ENCODE results near the gene DSTN. TPM values are rescaled to one million over a fixed set of nuclear protein-coding genes. Genes with fewer than 3 reads are reported as not detected.

The DSTN gene
- total and polyA plus RNA-seq, 2 donors, result 60.7 to 310 TPM

DNA sequence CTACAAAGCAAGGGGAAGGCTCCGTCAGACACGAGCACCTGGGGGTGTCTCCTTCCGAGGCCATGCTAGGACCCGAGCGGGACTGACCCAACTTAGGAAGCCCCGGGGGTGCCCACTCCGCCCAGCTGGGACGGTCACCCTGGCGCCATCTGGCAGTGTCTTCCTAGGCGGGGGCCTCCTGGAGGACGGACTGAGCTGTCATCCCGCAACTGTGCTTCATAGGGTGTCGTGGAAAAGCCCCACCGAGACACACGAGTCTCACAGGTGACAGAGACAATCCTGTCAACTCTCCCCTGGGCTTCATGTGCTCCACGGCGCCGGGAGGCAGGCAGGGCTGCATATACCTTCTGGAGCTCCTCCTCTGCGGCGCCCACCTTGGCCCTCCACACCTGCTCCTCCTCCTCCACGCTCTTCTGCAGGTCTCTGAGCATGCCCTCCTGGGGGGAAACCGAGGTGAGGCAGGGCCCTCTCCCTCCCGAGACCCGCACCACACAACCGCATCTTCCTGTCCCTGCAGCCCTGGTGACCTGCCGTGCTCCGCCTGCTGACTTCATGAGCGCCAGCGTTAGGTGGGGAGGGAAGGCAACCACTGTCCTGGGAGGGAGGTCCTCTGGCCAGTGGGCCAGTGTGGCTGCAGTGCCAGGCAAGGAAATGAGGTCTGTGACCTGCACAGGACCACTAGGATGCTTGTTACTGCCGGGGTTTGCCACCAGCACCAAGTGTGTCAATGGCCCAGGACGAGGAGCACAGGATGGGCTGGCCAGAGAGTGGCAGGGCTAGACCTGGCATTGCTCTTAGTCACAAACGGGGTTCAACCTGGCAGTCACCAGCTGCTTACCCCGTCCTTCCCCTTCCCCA, 50.7 kb downstream of the DSTN start:
- Histone ChIP-seq H3K4me1 (ENCODE audit: control insufficient read depth in 2 of 2, insufficient read depth in 2 of 2, low read length in 2 of 2) (peaks cover 0 to 20% of the 10 kb centered on the region in 2 donors), H3K36me3 (ENCODE audit: control insufficient read depth in 2 of 2, insufficient read depth in 2 of 2, low read length in 1 of 2) (peaks cover 31 to 54% of the 10 kb centered on the region in 2 donors), H3K27me3 (ENCODE audit: control insufficient read depth in 2 of 2, insufficient read depth in 1 of 2, low read length in 1 of 2) (no peaks in the 10 kb centered on the region), H3K9me3 (ENCODE audit: control insufficient read depth in 2 of 2, insufficient read depth in 1 of 2, low read length in 1 of 2) (peaks cover 0 to 1% of the 10 kb centered on the region in 2 donors), H3K4me3 (ENCODE audit: low read length in 2 of 2) (no peak overlapping the region), H3K27ac (ENCODE audit: low read depth in 1 of 2, low read length in 1 of 2) (no peak overlapping the region)
- WGBS, result 95% methylated on average over 33 of the region's 33 CpGs
- DNase-seq (ENCODE audit: low read depth in 6 of 9, low spot score in 9 of 9), result no peak

DNA sequence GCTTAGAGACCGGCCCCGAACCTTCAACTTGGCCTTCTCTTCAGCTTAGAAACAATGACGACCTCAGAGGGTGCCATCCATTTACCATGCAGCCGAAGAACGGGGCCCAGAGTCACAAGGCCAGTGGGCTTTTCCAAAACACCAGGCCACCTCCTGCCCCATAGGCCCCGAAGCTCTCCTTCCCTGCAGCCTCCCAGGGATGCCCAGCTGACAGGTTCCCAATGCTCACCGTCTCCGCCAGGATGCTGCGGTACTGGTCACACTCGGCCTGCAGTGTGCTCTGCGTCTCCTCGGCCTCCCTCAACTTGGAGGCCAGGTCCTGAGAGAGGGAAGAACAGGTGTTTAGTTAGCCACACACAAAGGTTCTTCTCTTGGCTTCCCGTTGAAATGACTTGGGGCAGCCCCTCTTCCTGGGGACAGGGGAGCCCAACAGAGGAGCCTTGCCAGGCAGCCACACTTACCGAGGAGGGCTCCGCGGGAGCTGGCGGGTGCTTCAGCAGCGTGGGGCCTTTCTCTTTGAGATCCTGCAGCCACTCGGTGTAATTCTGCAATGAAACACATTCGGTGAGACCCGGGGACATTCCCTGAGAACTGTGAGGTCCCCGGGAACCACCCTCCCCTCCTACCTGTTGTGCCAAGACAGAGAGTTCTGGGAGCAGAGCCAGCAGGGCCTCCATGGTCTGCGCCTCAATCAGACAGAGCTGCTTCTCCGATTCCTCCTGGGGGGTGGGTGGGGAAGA, 51.5 kb downstream of the DSTN start:
- peaks cover 35 to 51% of the 10 kb centered on the region in 2 donors for H3K36me3 ChIP-seq (ENCODE audit: control insufficient read depth in 2 of 2, insufficient read depth in 2 of 2, low read length in 1 of 2)
- H3K4me3 ChIP-seq (ENCODE audit: low read length in 2 of 2), result no peak overlapping the region
- peaks cover 0 to 12% of the 10 kb centered on the region in 2 donors for H3K4me1 ChIP-seq (ENCODE audit: control insufficient read depth in 2 of 2, insufficient read depth in 2 of 2, low read length in 2 of 2)
- no peak for DNase-seq (ENCODE audit: low read depth in 6 of 9, low spot score in 9 of 9)
- H3K27me3 ChIP-seq (ENCODE audit: control insufficient read depth in 2 of 2, insufficient read depth in 1 of 2, low read length in 1 of 2), result no peaks in the 10 kb centered on the region
- H3K9me3 ChIP-seq (ENCODE audit: control insufficient read depth in 2 of 2, insufficient read depth in 1 of 2, low read length in 1 of 2), result no peaks in the 10 kb centered on the region
- WGBS, result 96% methylated on average over 24 of the region's 24 CpGs
- no peak overlapping the region for H3K27ac ChIP-seq (ENCODE audit: low read depth in 1 of 2, low read length in 1 of 2)

DNA sequence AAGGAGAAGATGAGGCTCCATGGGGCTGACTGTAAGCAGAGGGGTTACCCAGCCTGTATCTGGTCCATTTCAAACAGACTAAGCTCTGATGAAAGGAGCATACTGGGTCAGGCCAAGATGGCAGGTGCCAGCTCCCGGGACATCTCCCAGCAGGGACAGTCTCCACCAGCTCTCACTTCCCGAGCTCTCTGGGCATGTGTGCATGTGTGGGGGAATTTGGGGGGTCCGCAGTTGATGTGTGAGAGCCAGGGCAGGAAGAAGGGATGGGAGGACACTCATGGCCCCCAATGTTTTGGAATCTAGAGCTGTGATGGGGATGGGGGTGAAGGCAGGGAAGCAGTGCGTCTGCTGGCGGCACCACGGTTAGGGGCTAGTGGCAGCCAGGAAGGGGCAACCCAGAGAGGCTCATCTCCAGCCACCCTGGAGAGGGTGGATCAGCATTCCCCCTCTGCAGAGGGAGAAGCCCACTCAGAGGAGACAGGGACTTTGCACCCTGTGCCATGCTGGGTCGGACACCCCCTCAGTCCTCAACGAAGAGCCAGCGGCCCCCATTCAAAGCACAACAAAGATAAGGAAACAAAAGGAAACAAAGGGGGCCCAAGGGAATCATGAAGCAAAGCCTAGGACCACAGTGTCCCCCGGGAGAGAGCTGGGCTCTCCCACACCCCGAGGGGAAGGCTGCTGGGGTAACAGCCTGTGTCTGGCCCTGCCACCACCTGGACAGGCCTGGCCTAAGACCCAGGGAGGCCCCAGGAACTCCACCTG, 52.4 kb downstream of the DSTN start:
- Histone ChIP-seq H3K27me3 (ENCODE audit: control insufficient read depth in 2 of 2, insufficient read depth in 1 of 2, low read length in 1 of 2) (no peaks in the 10 kb centered on the region), H3K4me3 (ENCODE audit: low read length in 2 of 2) (no peak overlapping the region), H3K36me3 (ENCODE audit: control insufficient read depth in 2 of 2, insufficient read depth in 2 of 2, low read length in 1 of 2) (peaks cover 35 to 59% of the 10 kb centered on the region in 2 donors), H3K4me1 (ENCODE audit: control insufficient read depth in 2 of 2, insufficient read depth in 2 of 2, low read length in 2 of 2) (peaks cover 0 to 3% of the 10 kb centered on the region in 2 donors), H3K9me3 (ENCODE audit: control insufficient read depth in 2 of 2, insufficient read depth in 1 of 2, low read length in 1 of 2) (no peaks in the 10 kb centered on the region), H3K27ac (ENCODE audit: low read depth in 1 of 2, low read length in 1 of 2) (no peak overlapping the region)
- DNase-seq (ENCODE audit: low read depth in 6 of 9, low spot score in 9 of 9), result no peak
- 97% methylated on average over 11 of the region's 11 CpGs for WGBS

DNA sequence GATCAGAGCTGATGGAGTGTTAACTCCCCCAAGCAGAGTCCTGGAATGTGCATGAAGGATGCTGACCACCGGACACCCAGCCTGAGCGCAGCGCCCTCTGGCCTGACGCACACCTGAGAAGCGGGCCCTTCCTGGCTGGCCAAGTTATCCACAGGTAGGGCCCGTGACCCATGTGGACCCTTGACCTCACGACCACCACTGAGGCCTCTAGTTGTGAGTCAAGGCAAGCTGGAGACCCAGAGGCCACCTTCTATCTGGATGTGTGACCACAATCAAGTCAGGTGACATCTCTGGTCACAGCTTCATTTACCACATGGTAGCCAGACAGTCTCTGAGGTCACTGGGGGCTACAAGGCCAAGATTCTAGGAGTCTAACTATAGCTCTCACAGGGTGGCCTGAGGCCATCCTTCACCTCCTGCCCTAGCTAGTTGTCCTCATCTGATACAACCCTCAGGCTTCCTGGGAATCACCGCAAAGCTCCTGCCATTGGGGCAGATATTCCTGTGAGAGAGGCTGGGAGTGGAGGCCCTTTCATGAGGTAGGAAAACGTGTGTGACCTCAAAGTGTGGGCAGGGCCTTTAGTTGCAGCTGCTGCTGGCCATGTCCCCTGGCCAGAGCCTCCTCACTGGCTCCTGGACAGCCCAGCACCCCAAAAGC, 53.1 kb downstream of the DSTN start:
- no peak for DNase-seq (ENCODE audit: low read depth in 6 of 9, low spot score in 9 of 9)
- no peaks in the 10 kb centered on the region for H3K9me3 ChIP-seq (ENCODE audit: control insufficient read depth in 2 of 2, insufficient read depth in 1 of 2, low read length in 1 of 2)
- no peak overlapping the region for H3K27ac ChIP-seq (ENCODE audit: low read depth in 1 of 2, low read length in 1 of 2)
- H3K4me1 ChIP-seq (ENCODE audit: control insufficient read depth in 2 of 2, insufficient read depth in 2 of 2, low read length in 2 of 2), result no peaks in the 10 kb centered on the region
- no peak overlapping the region for H3K4me3 ChIP-seq (ENCODE audit: low read length in 2 of 2)
- WGBS, result 97% methylated on average over 9 of the region's 9 CpGs
- H3K27me3 ChIP-seq (ENCODE audit: control insufficient read depth in 2 of 2, insufficient read depth in 1 of 2, low read length in 1 of 2), result no peaks in the 10 kb centered on the region
- peaks cover 34 to 57% of the 10 kb centered on the region in 2 donors for H3K36me3 ChIP-seq (ENCODE audit: control insufficient read depth in 2 of 2, insufficient read depth in 2 of 2, low read length in 1 of 2)

DNA sequence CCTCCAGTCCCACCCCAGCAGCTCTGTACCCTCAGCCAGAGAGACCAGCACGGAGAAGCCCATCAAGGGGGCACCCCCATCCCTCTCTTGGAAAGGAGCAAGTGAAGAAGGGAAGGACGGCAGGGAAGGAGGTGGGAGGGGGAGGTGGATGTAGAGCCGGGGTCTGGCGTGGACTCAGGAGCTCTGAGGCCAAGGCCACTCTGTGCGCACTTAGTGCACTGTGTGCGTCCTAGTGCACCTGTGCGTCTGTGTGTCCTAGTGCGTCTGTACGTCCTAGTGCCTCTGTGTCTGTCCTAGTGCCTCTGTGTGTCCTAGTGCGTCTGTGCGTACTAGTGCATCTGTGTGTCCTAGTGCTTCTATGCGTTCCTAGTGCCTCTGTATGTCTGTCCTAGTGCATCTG, 54.2 kb downstream of the DSTN start:
- peaks cover 28 to 53% of the 10 kb centered on the region in 2 donors for H3K36me3 ChIP-seq (ENCODE audit: control insufficient read depth in 2 of 2, insufficient read depth in 2 of 2, low read length in 1 of 2)
- H3K9me3 ChIP-seq (ENCODE audit: control insufficient read depth in 2 of 2, insufficient read depth in 1 of 2, low read length in 1 of 2), result no peaks in the 10 kb centered on the region
- H3K27ac ChIP-seq (ENCODE audit: low read depth in 1 of 2, low read length in 1 of 2), result no peak overlapping the region
- 99% methylated on average over 12 of the region's 12 CpGs for WGBS
- H3K4me3 ChIP-seq (ENCODE audit: low read length in 2 of 2), result no peak overlapping the region
- H3K4me1 ChIP-seq (ENCODE audit: control insufficient read depth in 2 of 2, insufficient read depth in 2 of 2, low read length in 2 of 2), result no peaks in the 10 kb centered on the region
- no peaks in the 10 kb centered on the region for H3K27me3 ChIP-seq (ENCODE audit: control insufficient read depth in 2 of 2, insufficient read depth in 1 of 2, low read length in 1 of 2)
- no peak for DNase-seq (ENCODE audit: low read depth in 6 of 9, low spot score in 9 of 9)

DNA sequence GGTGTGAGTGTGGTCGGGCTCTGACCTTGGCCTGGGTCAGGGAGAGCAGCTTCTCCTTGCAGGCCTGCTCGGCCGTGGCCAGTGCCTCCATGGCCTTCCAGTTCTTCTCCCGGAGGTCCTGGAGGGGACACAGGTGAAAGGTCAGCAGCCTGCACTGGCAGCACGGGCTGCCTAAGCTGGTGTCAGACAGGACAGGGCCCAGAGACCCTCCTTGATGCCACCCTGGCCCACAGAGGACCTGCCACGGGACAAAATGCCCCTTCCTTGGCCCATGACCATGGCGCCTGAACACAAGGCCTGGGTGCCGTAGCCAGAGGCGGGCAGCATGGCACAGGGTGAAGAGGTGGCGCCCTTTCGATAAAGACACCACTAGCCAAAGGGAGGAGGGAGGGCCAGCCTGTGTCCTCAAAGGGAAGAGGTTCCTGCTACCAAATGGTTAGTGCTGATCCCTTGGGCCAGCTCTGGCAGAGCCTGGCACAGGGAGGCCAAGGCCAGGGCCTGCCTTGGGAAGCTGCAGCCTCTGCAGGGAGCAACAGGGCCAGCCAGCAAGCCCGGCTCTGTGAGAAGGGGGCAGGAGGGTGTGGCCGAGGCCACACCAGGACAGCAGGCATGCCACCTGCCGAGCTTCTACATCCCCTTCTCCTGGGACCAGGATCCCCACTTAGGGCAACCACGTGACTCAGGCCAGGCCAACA, 54.8 kb downstream of the DSTN start:
- 99% methylated on average over 15 of the region's 15 CpGs for WGBS
- DNase-seq (ENCODE audit: low read depth in 6 of 9, low spot score in 9 of 9), result no peak
- Histone ChIP-seq H3K27ac (ENCODE audit: low read depth in 1 of 2, low read length in 1 of 2) (no peak overlapping the region), H3K27me3 (ENCODE audit: control insufficient read depth in 2 of 2, insufficient read depth in 1 of 2, low read length in 1 of 2) (no peaks in the 10 kb centered on the region), H3K36me3 (ENCODE audit: control insufficient read depth in 2 of 2, insufficient read depth in 2 of 2, low read length in 1 of 2) (peaks cover 28 to 49% of the 10 kb centered on the region in 2 donors), H3K4me3 (ENCODE audit: low read length in 2 of 2) (no peak overlapping the region), H3K4me1 (ENCODE audit: control insufficient read depth in 2 of 2, insufficient read depth in 2 of 2, low read length in 2 of 2) (no peaks in the 10 kb centered on the region), H3K9me3 (ENCODE audit: control insufficient read depth in 2 of 2, insufficient read depth in 1 of 2, low read length in 1 of 2) (no peaks in the 10 kb centered on the region)

DNA sequence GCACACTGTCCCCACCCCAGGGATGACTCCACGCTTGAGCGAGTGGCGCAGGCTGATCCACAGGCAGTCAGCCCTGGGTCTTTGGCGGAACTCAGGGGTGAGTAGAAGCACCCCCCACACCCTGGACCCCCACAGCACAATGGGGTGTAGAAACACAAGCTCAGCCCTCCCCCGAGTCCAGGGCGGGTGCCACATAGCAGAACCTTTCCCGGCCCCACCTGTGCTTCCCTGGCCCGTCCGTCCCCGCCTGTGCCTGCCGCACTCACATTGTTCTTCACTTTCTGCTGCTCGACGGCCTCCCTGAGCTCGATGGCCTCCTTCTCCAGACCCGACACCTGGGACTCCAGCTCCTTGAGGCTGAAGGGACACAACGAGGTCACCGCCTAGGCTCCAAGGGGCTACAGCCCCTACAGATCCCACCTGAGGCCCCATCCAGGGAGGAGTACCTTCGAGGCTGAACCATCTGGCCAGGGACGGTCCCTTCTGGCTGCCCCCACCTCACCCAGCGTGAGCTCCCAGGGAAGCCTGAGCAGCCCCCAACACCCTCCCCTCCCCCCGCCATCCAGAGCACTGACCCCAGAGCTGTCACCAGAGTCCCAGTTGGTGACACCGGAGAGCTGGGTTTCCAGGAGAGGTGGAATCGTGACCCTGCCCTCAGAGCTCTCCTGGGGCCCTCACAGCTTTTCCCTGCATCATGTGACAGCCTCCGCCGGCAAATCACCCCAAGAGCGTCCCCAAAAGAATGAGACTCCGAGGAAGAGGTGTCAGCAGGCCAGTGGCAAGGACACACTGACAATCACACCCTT, 55.6 kb downstream of the DSTN start:
- 98% methylated on average over 27 of the region's 27 CpGs for WGBS
- Histone ChIP-seq H3K9me3 (ENCODE audit: control insufficient read depth in 2 of 2, insufficient read depth in 1 of 2, low read length in 1 of 2) (no peaks in the 10 kb centered on the region), H3K27ac (ENCODE audit: low read depth in 1 of 2, low read length in 1 of 2) (no peak overlapping the region), H3K36me3 (ENCODE audit: control insufficient read depth in 2 of 2, insufficient read depth in 2 of 2, low read length in 1 of 2) (peaks cover 22 to 44% of the 10 kb centered on the region in 2 donors), H3K4me3 (ENCODE audit: low read length in 2 of 2) (no peak overlapping the region), H3K27me3 (ENCODE audit: control insufficient read depth in 2 of 2, insufficient read depth in 1 of 2, low read length in 1 of 2) (no peaks in the 10 kb centered on the region), H3K4me1 (ENCODE audit: control insufficient read depth in 2 of 2, insufficient read depth in 2 of 2, low read length in 2 of 2) (no peaks in the 10 kb centered on the region)
- no peak for DNase-seq (ENCODE audit: low read depth in 6 of 9, low spot score in 9 of 9)

Measured in thymus (tissue), 11 donors.